ENCODE measurements around the gene VWCE. TPM values are rescaled to one million over a fixed set of nuclear protein-coding genes. Genes with fewer than 3 reads are reported as not detected.
A peak's percentile ranks its signal among the peaks of the same experiment; 100 is the strongest.

Gene VWCE
- total RNA-seq, 1 experiment from 2014 or later = 2.5 TPM

GRCh38 chr11:61281581-61282250 lies 13.4 kb downstream of the VWCE start:
- H3K4me2 ChIP-seq (ENCODE audit: low read length) = 0 out of 2 replicates have a peak overlapping the region, but pooled peaks have one; percentile 12
- H3K4me1 ChIP-seq (ENCODE audit: control insufficient read depth in 1 of 2, insufficient read depth in 2 of 2, low read length in 2 of 2) = peaks cover 0 to 7% of the 10 kb centered on the region in 2 experiments; a peak in 2 of 4 replicates
- TF ChIP-seq SRF (IDR thresholded peaks at IDR 0.05; ENCODE audit: low read depth) (no peak), MAX (IDR thresholded peaks at IDR 0.05) (no peak), TCF7L2 (IDR thresholded peaks at IDR 0.05; ENCODE audit: borderline replicate concordance, extremely low read depth, insufficient read depth, insufficient read length) (no peak), EZH2phosphoT487 (IDR thresholded peaks at IDR 0.05; ENCODE audit: borderline replicate concordance) (no peak), REST (IDR thresholded peaks at IDR 0.05; ENCODE audit: low read depth) (no peak), CTCF (IDR thresholded peaks at IDR 0.05 in 2 of 3, conservative IDR thresholded peaks at IDR 0.05 in 1 of 3; ENCODE audit: borderline replicate concordance in 1 of 3, insufficient read depth in 1 of 3, low read depth in 2 of 3, low read length in 2 of 3) (no peak), JUND (IDR thresholded peaks at IDR 0.05) (no peak), RAD21 (IDR thresholded peaks at IDR 0.05; ENCODE audit: low read depth) (no peak), CBX3 (IDR thresholded peaks at IDR 0.05; ENCODE audit: low read depth) (no peak), EGR1 (IDR thresholded peaks at IDR 0.05; ENCODE audit: low read depth) (no peak; the same call in 1 of the 2 replicates), YY1 (IDR thresholded peaks at IDR 0.05; ENCODE audit: extremely low read depth, insufficient replicate concordance, low read depth, low read length) (no peak), POLR2AphosphoS5 (IDR thresholded peaks at IDR 0.05; ENCODE audit: low read depth, low read length) (no peak)
- no peaks in the 10 kb centered on the region for H4K20me1 ChIP-seq (ENCODE audit: insufficient read depth)
- RAD21 ChIA-PET (ENCODE audit: low non-redundant PET in 1 of 2, low total read pairs in 2 of 2, uncharacterized antibody in 2 of 2, unreplicated experiment in 2 of 2) = no interaction called here
- no TSS peak for BruUV-seq (replicated peaks)
- H3K27ac ChIP-seq (ENCODE audit: low read depth, low read length) = no peak overlapping the region
- H3K9me2 ChIP-seq (ENCODE audit: insufficient read depth) = no peaks in the 10 kb centered on the region
- no peak overlapping the region for H3K4me3 ChIP-seq (replicated peaks in 1 of 2; ENCODE audit: low read depth in 1 of 2, low read length in 2 of 2)
- ATAC-seq (peak; percentile 96), DNase-seq (ENCODE audit: low read depth, low spot score) (peak; percentile 32)
- H3K9ac ChIP-seq (ENCODE audit: low read length) = no peak overlapping the region
- intact Hi-C loops (cut with micrococcal nuclease) = no loop called here
- no peaks in the 10 kb centered on the region for H3K36me3 ChIP-seq (ENCODE audit: control insufficient read depth in 1 of 2, insufficient read depth in 2 of 2, low read length in 2 of 2)
- POLR2A ChIA-PET = interaction anchor here (0.6 kb wide), 1 partner anchor 111 kb away, joined by 6 read pairs; no protein-coding TSS in a partner anchor
- no peaks in the 10 kb centered on the region for H3K27me3 ChIP-seq (ENCODE audit: insufficient read depth, low read length)
- H3K9me3 ChIP-seq (ENCODE audit: control insufficient read depth in 1 of 2, insufficient read depth in 1 of 2, low read depth in 1 of 2, low read length in 2 of 2) = no peaks in the 10 kb centered on the region
- no peaks in the 10 kb centered on the region for H3K79me2 ChIP-seq (ENCODE audit: insufficient read depth, low read length)
- CTCF ChIA-PET = interaction anchor here (0.7 to 1.6 kb wide), 2 partner anchors 54 to 164 kb away, joined by 3 to 4 read pairs; no protein-coding TSS in a partner anchor
- H2AFZ ChIP-seq (ENCODE audit: low read depth, low read length, poor library complexity, severe bottlenecking) = no peak overlapping the region
